ENCODE data around the gene RAB11FIP3. TPM values are rescaled to one million over a fixed set of nuclear protein-coding genes. Genes with fewer than 3 reads are reported as not detected.
A peak's percentile ranks its signal among the peaks of the same experiment; 100 is the strongest.
"Not testable (repeated sequence)": the region's sequence is repeated elsewhere in the genome, so short reads cannot be mapped to it uniquely, and the experiment has no call there.

RAB11FIP3 gene
- total RNA-seq, 1 donor from 2014 or later, result 27.4 TPM

- H3K9me3 ChIP-seq (replicated peaks), result no peaks in the 10 kb centered on the region
- intact Hi-C loops (cut with micrococcal nuclease), result no loop called here
- TF ChIP-seq CTCF (IDR thresholded peaks at IDR 0.05; ENCODE audit: borderline replicate concordance), result no peak
- no peak for DNase-seq
- H3K36me3 ChIP-seq, result peaks cover 35% of the 10 kb centered on the region
- no peaks in the 10 kb centered on the region for H3K27me3 ChIP-seq (ENCODE audit: low read depth)
- H3K4me1 ChIP-seq, result no peaks in the 10 kb centered on the region
- H3K4me3 ChIP-seq, result no peak overlapping the region
- no peak overlapping the region for H3K27ac ChIP-seq (replicated peaks)
Observed at GRCh38 chr16:489606-490005, 64.2 kb downstream of the RAB11FIP3 start.

GRCh38 chr16:490768-491167 lies 65.3 kb downstream of the RAB11FIP3 start:
- DNase-seq, result no peak
- Histone ChIP-seq H3K4me1 (no peaks in the 10 kb centered on the region), H3K27ac (replicated peaks) (no peak overlapping the region), H3K4me3 (no peak overlapping the region), H3K27me3 (ENCODE audit: low read depth) (no peaks in the 10 kb centered on the region), H3K9me3 (replicated peaks) (no peaks in the 10 kb centered on the region), H3K36me3 (peaks cover 35% of the 10 kb centered on the region)
- TF ChIP-seq CTCF (IDR thresholded peaks at IDR 0.05; ENCODE audit: borderline replicate concordance), result no peak
- intact Hi-C loops (cut with micrococcal nuclease), result no loop called here

- no peaks in the 10 kb centered on the region for H3K27me3 ChIP-seq (ENCODE audit: low read depth)
- no peaks in the 10 kb centered on the region for H3K9me3 ChIP-seq (replicated peaks)
- no peaks in the 10 kb centered on the region for H3K4me1 ChIP-seq
- TF ChIP-seq CTCF (IDR thresholded peaks at IDR 0.05; ENCODE audit: borderline replicate concordance), result no peak
- no peak overlapping the region for H3K27ac ChIP-seq (replicated peaks)
- intact Hi-C loops (cut with micrococcal nuclease), result no loop called here
- no peak for DNase-seq
- peaks cover 35% of the 10 kb centered on the region for H3K36me3 ChIP-seq
- H3K4me3 ChIP-seq, result no peak overlapping the region
Observed at GRCh38 chr16:491220-491919, 65.9 kb downstream of the RAB11FIP3 start.

GRCh38 chr16:492211-492875 lies 66.9 kb downstream of the RAB11FIP3 start:
- DNase-seq, result no peak
- intact Hi-C loops (cut with micrococcal nuclease), result no loop called here
- Histone ChIP-seq H3K4me3 (no peak overlapping the region), H3K4me1 (no peaks in the 10 kb centered on the region), H3K27ac (replicated peaks) (no peak overlapping the region), H3K27me3 (ENCODE audit: low read depth) (no peaks in the 10 kb centered on the region), H3K36me3 (peaks cover 41% of the 10 kb centered on the region), H3K9me3 (replicated peaks) (no peaks in the 10 kb centered on the region)
- no peak for TF ChIP-seq CTCF (IDR thresholded peaks at IDR 0.05; ENCODE audit: borderline replicate concordance)

GRCh38 chr16:494676-495075 lies 69.2 kb downstream of the RAB11FIP3 start:
- DNase-seq; H3K27ac ChIP-seq (replicated peaks); H3K27me3 ChIP-seq (ENCODE audit: low read depth); intact Hi-C loops (cut with micrococcal nuclease); H3K4me1 ChIP-seq; H3K9me3 ChIP-seq (replicated peaks); H3K4me3 ChIP-seq: not testable (repeated sequence)
- peaks cover 43% of the 10 kb centered on the region for H3K36me3 ChIP-seq

GRCh38 chr16:495127-495748 lies 69.8 kb downstream of the RAB11FIP3 start:
- DNase-seq, result no peak

More at GRCh38 chr16:495127-495748, 69.8 kb downstream of the RAB11FIP3 start:
- H3K4me1 ChIP-seq, result peaks cover 5% of the 10 kb centered on the region
- no peaks in the 10 kb centered on the region for H3K9me3 ChIP-seq (replicated peaks)
- H3K4me3 ChIP-seq, result no peak overlapping the region
- intact Hi-C loops (cut with micrococcal nuclease), result no loop called here
- H3K27ac ChIP-seq (replicated peaks), result no peak overlapping the region
- TF ChIP-seq CTCF (IDR thresholded peaks at IDR 0.05; ENCODE audit: borderline replicate concordance), result peak; percentile 49
- peaks cover 39% of the 10 kb centered on the region for H3K36me3 ChIP-seq
- no peaks in the 10 kb centered on the region for H3K27me3 ChIP-seq (ENCODE audit: low read depth)
